Hindlimb muscle (tissue), 1 donor: ENCODE results near the gene NHLH1. TPM values are rescaled to one million over a fixed set of nuclear protein-coding genes. Genes with fewer than 3 reads are reported as not detected.

Experiments used
- DNase-seq: peaks from one replicate; pipeline ENCODE4 v3.0.0-alpha.2; 2013
- polyA plus RNA-seq: library from polyadenylated mRNA; unstranded; fragments of 120-200 nt; gene quantifications from one replicate; pipeline ENCODE4 v1.2.1, GENCODE V29; 2013; ENCODE audit not compliant: insufficient read length

NHLH1 gene
- polyA plus RNA-seq, 1 donor: 1.5 TPM

- DNase-seq: no peak
Observed at GRCh38 chr1:160359559-160360226, 7.2 kb upstream of the NHLH1 start.

GRCh38 chr1:160360227-160360695 lies 6.6 kb upstream of the NHLH1 start:
- no peak for DNase-seq

- no peak for DNase-seq
Observed at GRCh38 chr1:160361199-160361598, 5.7 kb upstream of the NHLH1 start.

- DNase-seq: no peak
Observed at GRCh38 chr1:160361814-160362167, 5.1 kb upstream of the NHLH1 start.

DNA sequence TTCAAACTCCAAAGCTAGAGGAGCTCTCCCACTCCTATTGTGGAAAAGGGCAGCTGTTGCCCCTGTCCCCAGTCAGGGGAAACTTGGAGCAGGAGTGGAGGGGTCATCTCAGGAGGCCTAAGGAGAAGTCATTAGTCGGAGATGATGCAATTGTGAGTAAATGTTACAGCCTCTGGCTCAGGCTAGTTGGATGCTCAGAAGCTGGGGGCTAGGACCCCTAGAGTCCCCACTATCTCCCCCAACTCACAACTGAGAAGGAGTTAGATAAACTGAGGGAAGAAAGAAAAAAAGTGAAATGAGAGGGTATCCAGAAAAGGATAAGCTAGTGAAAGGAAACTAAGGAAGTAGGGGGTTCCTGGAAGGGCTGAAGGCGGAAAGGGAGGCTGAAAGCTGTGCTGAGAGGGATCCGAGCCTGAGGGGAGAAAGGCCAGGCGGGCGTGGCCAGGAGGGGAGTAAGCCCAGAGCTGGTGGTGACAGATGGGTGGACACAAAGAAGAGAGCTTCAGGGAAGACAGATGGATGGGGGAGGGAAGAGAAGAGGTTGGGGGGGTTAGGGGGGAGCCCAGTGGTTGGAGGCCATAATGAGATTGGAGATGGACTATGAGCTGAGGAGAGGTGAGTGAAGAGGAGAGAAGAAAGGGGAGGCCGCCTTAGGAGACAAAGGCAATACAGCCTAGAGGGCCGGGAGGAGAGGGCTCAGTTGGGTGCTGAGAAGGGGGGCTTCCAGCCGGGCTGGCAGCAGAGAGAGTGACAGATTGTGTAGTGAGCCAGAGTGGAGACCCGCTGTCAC lies 4.5 kb upstream of the NHLH1 start:
- DNase-seq: no peak

DNA sequence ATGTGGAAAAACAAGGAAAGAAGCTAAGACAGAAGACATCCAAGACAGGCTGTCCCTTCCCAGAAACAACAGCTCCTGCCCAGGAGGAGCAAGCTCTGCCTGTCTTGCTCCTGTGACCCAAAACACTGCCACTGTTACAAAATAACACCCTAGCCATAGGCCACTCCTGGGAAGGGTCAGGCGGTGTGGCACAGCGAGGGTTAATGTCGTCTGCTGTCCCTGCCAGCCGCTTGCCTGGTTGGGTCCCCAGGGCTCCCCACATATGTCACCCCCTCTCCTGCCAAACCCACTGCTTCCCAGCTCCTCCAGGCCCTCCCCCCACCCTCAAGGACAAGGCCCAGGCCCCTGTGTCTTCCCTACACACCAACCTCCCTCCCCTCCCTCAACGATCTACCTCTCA lies 3.9 kb upstream of the NHLH1 start:
- DNase-seq: no peak

DNA sequence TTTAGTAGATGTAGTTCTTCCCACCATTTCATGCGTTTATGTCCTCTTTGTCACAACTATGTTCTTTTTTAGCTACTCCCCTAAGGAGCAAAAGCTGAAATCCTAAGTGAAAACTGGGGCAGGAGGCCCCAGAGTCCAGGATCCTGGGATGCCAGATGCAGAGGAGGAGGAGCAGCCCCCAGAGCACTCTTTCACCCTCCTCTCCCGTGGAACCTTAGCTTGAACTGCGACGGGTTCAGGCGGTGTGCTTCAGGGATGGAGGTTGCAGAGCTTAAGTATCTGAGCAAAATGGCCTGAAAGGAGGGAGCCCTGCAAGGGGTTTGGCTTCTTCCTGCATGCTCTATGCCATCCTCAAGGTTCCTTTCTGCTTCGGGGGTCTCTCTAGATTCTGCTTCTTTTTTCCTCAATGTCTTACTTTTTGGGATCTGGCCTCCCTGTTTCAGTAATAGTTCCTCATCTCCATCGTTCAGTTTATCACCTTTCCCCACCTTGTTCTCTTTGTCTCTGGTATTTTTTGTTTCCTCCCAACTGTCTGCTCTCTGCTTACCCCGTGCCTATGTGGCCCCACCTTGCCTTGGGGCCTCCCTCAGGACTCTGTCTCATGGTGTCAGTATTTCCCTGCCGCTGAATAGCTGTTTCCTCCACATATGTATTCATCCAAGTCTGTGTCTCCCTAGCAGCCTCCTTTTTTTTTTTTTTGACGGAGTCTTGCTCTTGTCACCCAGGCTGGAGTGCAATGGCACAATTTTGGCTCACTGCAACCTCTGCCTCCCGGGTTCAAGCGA lies 2.7 kb upstream of the NHLH1 start:
- DNase-seq: no peak

DNA sequence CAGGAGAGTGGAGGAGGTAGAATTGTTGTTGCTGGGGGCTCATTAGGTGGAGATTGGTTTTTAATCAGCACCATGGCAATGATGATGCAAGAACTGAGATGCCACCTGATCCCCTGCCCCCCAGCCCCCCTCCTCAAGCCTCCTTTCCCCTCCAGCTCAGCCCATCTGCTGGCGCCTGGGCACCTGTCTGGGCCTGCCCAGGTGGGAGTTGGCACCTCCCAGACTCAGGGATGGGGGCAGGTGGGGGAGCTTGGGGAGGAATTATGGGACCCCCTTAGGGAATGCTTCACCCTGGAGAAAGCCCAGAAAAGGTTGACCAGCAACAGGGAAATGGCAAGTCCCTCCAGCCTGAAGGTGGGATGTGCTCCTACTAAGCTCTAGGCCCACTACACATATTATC lies 1.5 kb upstream of the NHLH1 start:
- DNase-seq: no peak

- DNase-seq: no peak
Observed at GRCh38 chr1:160367516-160367900, 637 bp downstream of the NHLH1 start.

GRCh38 chr1:160367934-160368923 lies 1.4 kb downstream of the NHLH1 start:
- DNase-seq: no peak

DNA sequence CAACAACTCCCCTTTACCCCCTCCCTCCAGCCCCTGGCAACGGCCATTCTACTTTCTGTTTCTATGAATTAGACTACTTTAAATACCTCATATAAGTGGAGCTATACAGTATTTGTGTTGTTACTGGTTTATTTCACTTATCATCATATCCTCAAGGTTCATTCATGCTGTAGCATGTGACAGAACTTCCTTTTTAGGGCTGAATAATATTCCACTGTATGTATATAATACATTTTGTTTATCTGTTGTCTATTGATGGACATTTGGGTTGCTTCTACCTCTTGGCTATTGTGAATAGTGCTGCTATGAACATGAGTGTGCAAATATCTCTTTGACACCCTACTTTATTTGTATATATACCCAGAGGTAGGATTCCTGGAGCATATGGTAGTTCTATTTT lies 2.2 kb downstream of the NHLH1 start:
- no peak for DNase-seq

DNA sequence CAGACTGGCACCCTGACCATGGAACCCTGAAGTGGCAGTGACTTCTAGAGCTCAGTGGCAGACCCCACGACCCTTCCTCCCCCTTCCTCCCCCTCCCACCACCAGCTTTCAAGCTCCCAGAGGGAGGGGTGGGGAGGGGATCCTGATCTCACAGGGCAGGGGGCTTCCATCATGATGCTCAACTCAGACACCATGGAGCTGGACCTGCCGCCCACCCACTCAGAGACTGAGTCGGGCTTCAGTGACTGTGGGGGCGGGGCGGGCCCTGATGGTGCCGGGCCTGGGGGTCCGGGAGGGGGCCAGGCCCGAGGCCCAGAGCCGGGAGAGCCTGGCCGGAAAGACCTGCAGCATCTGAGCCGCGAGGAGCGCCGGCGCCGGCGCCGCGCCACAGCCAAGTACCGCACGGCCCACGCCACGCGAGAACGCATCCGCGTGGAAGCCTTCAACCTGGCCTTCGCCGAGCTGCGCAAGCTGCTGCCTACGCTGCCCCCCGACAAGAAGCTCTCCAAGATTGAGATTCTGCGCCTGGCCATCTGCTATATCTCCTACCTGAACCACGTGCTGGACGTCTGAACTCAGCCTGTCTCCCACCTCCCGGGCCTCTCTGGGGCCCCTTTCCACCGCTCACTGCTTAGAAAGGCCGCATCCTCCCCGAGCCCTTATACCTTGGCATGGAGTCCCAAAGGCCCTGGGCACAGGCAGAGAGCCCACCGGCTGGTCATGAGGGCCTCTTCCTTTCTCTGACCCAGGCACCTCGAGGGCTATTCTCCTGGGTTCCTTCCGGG lies 3.9 kb downstream of the NHLH1 start:
- no peak for DNase-seq

GRCh38 chr1:160371346-160371631 lies 4.4 kb downstream of the NHLH1 start:
- DNase-seq: no peak

DNA sequence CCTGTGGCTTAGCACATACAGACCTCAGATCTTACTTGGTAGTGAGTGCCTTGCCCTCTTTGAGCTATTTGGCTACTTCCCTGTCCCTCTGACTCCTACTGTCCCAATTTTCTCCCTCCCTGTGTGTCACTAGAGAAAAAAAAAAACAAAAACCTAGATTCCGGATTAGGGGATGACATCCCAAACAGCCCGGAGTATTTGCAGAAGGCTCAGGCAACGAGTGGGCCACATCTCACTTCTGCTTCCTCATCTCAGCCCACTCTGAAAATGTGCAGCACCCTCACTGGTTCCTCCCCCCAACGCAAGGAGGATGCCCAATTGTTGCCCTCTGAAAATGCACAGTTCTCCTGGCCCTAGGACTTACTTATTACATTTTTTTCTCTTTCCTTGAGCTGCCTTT lies 4.9 kb downstream of the NHLH1 start:
- DNase-seq: no peak

DNA sequence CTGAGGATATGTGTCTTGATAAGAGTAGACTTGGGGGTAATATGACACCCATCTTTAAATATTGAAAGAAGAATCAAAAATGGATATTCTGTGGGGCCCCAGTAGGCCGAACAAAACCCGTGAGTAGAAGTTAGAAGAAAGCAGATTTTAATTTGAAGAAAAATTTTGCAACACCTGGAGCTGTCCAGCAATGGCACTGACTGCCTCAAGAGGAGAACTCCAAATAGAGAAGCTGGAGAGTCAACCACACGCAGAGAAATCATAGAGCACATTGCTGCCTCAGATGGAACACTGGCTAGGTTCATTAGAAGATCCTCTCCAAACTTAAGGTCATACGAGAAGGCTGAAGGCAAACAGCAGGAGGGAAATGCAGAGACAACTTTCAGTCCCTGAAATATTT lies 6.8 kb downstream of the NHLH1 start:
- no peak for DNase-seq

DNA sequence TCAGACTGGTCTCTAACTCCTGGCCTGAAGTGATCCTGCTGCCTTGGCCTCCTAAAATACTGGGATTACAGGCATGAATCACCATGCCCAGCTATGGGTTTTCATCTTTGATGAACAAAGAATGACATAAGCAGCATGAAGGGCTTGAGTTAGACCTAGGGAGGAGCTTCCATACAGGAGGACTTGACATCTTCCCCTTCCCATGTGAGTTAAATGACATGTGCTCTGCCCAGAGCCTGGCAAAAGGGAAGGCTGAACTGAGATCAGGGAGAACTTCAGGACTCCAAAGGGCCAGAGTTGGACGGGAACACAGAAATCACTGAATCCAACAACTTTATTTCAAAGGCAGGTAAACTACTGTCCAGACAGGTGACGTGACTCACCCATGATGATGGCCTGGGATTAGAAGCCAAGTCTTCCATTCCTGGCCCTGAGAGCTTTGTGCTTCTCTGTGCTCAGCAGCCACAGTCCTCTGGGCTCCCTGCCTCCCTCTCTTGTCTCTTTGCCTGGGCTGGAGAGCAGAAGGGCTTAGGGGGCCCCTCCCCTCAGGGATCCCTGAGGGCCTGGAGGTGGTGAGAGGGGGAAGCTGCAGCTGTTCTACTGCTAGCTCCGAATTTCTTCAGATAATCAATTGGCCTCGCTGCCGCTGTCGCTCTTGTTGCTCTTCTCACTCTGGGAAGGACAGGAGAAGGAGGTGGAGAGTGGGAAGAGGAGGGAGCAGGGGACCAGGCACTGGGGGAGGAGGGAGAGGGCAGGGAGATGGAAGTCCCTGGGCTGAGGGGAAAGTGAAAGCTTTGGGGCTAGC lies 7.6 kb downstream of the NHLH1 start:
- peak; percentile 62 for DNase-seq

DNA sequence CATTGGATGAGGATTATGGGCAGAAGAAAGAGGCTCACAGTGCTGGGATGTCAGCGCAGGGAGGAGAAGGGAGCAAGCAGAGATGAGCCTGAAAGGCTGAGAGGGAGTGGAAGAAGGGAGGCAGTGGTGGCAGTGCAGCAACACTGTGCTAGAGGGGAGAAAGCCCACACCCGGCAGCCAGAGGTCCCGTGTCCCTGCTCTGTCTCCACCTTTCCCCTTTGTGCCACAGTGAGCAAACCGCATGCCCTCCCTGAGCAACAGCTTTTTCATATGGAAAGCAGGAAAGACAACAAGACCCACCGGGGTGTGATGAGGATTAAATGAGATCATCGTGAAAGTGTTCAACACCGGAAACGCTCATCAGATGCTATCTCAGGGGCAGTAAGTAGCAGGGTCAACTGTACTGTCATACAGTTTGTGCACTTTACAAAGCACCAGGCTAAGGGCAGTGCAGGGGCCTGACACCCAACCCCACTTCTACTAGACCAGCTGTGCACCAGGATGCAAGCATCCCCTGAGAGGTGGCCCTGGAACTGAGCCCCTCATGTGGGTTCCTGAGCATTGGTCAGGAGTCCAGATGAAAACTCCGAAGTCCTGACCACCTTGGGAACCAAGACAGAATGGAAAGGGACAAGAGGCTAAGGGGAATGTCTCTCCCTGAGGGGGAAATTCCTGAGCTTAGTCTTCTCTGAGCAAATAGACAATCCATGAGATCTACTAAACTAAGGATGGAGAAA lies 9.1 kb downstream of the NHLH1 start:
- DNase-seq: no peak

DNA sequence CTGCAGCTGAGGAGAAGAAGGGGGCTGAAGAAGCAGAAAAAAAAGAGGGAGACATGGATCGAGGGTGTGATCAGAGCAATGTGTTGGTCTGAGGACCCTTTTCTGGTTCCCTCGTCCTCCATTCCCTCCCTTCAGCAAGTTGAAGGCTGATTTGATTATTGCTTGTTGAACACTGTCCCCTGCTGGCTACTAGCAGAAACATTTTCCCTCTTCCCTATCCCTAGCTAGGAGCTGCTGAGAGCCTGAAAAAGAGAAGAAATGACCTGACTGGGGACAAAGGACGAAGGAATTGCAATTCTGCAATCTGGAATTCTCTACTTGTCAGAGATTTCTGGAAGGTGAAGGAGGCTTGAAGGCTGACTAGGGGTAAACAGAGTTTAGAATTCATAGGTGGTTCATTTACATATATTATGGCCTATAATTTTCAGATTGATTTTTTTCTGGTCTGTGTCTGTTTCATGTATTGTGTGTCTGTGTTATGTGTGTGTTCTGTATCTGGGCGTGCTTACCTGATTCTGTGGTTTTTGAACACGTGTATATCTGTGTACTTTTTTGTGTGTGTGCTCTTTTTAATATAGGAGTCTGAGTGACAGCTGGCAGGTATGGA lies 9.8 kb downstream of the NHLH1 start:
- DNase-seq: peak; percentile 63

DNA sequence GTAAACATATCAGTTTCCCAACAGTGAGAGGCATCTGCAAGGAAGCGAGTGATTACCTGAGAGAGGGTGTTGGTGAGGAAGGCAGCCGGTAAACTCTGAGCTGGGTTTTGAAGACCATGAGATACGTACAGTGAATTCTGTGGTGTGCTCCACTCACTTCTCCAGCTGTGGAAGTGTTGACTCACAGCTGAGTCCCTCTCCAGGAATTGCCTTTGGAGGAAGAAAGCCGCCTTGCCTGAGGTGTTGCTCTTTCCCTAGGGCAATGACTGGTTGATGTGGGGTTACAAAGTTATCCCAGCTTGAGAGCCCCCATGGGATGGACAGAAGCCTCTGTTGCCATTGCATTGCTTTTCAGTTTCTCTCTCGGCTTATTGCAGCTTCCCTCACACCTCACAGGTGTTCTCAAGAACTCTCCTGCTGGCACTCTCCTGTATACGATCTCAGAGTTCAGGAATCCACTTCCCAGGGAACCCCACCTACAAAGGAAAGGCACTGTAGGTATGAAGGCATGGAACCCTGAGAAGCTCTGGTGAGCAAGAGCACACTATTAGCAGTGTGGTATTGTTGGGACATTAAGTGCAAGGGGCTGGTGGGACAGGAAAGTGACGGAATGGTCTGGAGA lies 10.8 kb downstream of the NHLH1 start:
- no peak for DNase-seq
